Measurements from ENCODE around the gene ANKRD6.

ANKRD6 gene

GRCh38 chr6:89657445-89658158 is 224.7 kb downstream of the ANKRD6 start:
- DNase-seq: no peak
- Histone ChIP-seq H3K27ac (no peak overlapping the region), H3K4me3 (no peak overlapping the region), H3K4me1 (no peaks in the 10 kb centered on the region), H3K27me3 (no peaks in the 10 kb centered on the region), H3K36me3 (peaks cover 78 to 98% (median 79%) of the 10 kb centered on the region in 3 donors), H3K9me3 (no peaks in the 10 kb centered on the region)
- TF ChIP-seq CTCF (IDR thresholded peaks at IDR 0.05): no peak
- intact Hi-C loops (cut with DNase I; ENCODE audit: low total_unique reads): no loop called here

- no peak for DNase-seq
- H3K27me3 ChIP-seq: no peaks in the 10 kb centered on the region
- TF ChIP-seq CTCF (IDR thresholded peaks at IDR 0.05): no peak
- no peak overlapping the region for H3K4me3 ChIP-seq
- H3K4me1 ChIP-seq: no peaks in the 10 kb centered on the region
- peaks cover 61 to 95% (median 79%) of the 10 kb centered on the region in 3 donors for H3K36me3 ChIP-seq
- intact Hi-C loops (cut with DNase I; ENCODE audit: low total_unique reads): no loop called here
- H3K27ac ChIP-seq: no peak overlapping the region
- H3K9me3 ChIP-seq: no peaks in the 10 kb centered on the region
These were observed 228.0 kb downstream of the ANKRD6 start for GRCh38 chr6:89660981-89661380.

- no peaks in the 10 kb centered on the region for H3K4me1 ChIP-seq
- no peak for TF ChIP-seq CTCF (IDR thresholded peaks at IDR 0.05)
- H3K4me3 ChIP-seq: no peak overlapping the region
- H3K27ac ChIP-seq: no peak overlapping the region
- H3K9me3 ChIP-seq: no peaks in the 10 kb centered on the region
- DNase-seq: no peak
- H3K27me3 ChIP-seq: no peaks in the 10 kb centered on the region
- intact Hi-C loops (cut with DNase I; ENCODE audit: low total_unique reads): no loop called here
- H3K36me3 ChIP-seq: peaks cover 56 to 89% (median 81%) of the 10 kb centered on the region in 3 donors
These were observed 228.6 kb downstream of the ANKRD6 start for GRCh38 chr6:89661559-89661958.

GRCh38 chr6:89662659-89663223 is 229.8 kb downstream of the ANKRD6 start:
- peaks cover 47 to 77% (median 72%) of the 10 kb centered on the region in 3 donors for H3K36me3 ChIP-seq
- H3K4me3 ChIP-seq: no peak overlapping the region
- H3K27ac ChIP-seq: no peak overlapping the region
- H3K27me3 ChIP-seq: no peaks in the 10 kb centered on the region
- no peaks in the 10 kb centered on the region for H3K9me3 ChIP-seq
- H3K4me1 ChIP-seq: peaks cover 0 to 7% (median 0%) of the 10 kb centered on the region in 4 donors
- no peak for DNase-seq
- TF ChIP-seq CTCF (IDR thresholded peaks at IDR 0.05): no peak
- intact Hi-C loops (cut with DNase I; ENCODE audit: low total_unique reads): no loop called here

DNA sequence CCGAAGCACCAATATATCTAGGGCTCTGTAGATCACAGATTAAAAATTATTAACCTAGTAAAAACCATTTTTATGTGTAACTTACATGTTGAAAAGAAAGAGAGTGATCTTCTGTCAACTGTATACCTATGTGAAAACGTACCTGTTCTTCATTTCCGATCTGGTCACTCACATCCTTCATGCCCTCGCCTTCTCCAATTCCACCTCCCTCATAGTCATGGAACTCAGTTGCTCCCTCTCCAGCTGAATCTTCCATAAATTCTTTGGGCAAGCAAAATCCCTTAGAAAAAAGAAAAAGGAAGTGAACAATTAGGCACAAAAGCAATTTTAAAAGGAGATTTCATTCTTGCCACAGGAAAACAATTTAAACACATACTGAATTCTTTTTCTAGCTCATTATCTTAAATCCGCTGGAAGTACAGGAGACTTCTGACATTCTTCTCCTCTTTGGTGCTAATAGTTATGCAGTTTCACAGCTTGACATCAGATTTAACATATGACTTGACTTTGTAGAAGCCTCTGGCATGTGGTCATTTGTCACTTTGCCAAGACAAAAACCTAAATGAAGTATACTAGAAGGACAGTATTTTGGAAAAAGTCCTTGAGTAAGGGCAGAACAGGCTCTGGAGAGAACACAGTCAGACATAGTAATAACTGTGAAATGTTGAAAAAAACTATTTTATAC is 235.1 kb downstream of the ANKRD6 start:
- no peak overlapping the region for H3K4me3 ChIP-seq
- intact Hi-C loops (cut with DNase I; ENCODE audit: low total_unique reads): no loop called here
- no peaks in the 10 kb centered on the region for H3K27me3 ChIP-seq
- H3K36me3 ChIP-seq: peaks cover 17 to 58% (median 54%) of the 10 kb centered on the region in 3 donors
- TF ChIP-seq CTCF (IDR thresholded peaks at IDR 0.05): no peak
- no peaks in the 10 kb centered on the region for H3K9me3 ChIP-seq
- peaks cover 0 to 38% (median 2%) of the 10 kb centered on the region in 4 donors for H3K4me1 ChIP-seq
- H3K27ac ChIP-seq: peak overlapping the region in 1 of 2 donors; percentile 40
- no peak for DNase-seq
